NCI-H82 treated with DMSO at 0.1 percent for 48 hours (cell line): Measurements from ENCODE around the gene TMEM181.
"Not testable (repeated sequence)": the region's sequence is repeated elsewhere in the genome, so short reads cannot be mapped to it uniquely, and the experiment has no call there.

Source experiments
- DNase-seq: peaks from one replicate; lab custom pipeline; 2025; ENCODE audit not compliant: unreplicated experiment; lab: John Stamatoyannopoulos, UW

The TMEM181 gene

DNA sequence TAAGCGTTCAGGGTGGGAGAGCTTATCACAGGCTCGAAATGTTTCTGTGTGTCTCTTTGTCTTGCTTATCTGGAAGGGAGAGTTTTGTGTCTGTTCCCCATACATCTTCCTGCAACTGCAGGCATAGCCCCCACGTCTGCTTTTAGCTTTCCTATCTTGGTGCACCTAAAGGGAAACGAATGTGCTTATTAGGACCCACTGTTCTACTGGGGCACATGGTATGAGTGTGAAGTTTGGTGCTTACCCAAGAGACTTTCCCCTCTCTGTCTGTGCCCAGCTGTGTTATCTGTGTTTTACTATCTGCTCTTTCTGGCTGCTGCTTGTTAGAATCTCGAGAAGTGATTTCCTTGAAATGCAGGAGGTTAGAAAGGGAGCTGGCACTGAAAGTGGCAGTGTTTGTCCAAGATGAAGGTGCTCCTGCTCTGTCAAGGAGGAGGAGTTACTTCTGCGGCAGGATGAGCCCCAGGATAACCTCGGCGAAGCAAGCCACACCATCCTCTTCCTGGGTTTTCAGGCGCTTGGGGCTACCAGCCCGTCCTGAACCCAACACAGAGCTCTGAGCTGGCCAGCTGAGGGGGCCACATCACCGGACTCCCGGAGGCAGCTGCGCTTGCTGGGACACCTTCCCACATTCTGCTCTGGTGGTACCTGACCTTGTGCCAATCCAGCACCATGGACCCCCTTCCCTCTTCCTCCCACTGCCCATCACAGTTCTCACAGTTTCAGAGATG is 61.2 kb downstream of the TMEM181 start:
- DNase-seq = no peak

DNA sequence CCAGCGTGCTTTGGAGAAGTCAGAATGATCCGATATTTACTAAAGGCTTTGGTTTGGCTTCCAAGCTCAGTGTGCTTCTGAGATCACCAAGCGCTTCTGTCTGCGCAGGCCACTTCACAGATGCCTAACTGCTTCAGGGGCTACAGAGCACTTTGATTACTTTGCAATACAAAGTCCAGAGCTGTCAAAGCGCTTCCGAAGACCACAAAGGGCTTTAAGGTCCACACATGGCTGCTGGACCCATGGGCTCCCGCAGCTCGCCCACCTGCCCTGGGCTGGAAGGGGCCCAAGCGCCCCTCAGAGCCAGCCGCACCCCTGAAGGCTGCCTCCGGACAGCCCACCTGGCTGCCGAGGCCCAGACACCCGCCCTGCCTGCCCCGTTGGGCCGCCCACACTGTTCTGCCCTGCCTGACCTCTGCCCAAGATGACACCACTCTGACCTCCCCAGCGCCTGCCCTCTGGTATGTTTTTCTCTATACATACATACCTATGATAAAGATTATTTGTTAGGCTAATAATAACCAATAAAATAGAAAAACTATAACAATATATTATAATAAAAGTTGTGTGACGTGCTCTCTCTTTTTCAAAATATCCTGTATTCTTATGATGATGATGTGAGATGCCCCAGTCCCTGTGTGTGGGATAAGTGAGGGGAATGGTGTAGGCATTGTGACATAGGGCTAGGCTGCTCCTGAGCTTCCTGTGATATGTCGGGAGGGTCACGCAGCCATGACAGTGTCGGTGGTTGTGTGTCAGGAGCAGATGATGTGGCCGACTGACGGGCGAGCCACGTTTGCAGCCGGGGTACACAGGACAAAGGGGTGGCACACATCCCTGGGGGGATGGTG is 62.0 kb downstream of the TMEM181 start:
- DNase-seq = no peak

DNA sequence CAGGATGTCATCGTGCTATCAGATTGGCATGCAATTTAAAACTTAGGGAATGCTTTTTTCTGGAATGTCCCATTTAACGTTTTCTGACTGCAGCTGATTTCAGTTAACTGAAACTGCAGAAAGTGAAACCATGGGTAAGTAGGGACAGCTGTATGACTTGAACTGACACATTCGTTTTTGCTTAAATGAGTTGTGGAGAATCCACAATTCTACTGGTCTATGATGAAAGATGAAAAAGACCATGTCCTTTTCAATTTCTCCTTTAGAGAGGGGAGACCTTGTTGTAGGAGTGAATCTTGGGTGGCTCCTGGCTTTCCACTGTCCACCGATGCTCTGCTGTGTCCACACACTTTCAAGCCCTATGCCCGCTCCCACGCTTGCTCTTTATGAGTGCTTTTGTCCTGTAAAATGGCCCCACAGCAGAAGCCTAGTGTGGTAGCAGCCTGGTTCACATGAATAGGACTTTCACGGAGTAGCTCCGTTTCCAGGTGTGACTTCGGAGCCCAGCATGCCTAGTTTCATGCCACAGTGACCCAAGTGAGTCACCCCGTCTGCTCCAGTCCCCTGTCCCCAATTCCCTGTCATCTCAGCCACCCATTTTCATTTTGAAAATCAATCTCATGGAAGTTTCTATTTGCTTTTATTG is 62.8 kb downstream of the TMEM181 start:
- no peak for DNase-seq

DNA sequence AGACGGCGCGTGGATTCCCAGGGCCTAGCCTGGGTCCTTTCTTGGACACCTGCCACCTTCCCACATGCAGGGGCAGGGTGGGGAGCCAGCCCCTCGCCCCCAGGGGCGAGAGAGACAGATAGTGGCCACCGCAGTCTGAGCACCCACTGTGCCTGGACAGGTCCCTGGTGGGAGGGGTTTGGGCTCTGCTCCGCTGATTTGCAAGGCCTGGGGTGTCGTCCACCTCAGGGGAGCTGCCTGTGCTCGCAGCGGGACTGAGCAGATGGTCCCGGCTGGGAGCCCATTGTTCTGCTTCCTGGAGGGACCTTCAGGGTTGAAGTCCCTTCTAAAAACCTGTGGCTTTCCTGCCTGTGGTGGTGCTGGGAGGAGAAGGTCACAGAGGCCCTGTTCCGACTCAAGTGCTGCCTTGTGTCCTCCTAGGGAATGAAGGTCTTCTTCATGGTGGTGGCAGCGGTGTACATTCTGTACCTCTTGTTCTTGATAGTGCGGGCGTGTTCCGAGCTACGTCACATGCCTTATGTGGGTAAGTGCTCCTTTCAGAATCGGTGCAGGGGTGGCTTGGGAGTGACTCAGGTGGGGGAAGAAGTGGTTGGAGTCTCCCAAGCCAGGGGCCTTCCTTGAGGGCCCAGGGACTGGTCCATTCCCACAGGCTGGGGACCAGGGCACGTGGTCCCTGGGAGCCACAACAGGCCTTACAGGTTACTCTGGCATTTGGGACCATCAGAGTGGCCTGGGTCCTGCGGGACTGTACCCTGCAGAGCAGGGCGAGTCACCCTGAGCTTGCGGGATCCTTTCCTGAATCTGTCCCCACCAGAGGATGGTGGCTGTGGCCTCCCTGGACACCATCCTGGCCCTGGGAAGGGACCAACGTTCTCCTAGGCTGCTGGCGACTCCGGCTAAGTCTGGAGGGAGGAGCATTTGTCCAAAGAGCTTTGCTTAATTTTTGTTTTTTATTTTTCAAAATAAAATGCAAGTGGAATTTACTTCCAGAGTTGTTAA is 65.1 kb downstream of the TMEM181 start:
- DNase-seq = no peak

DNA sequence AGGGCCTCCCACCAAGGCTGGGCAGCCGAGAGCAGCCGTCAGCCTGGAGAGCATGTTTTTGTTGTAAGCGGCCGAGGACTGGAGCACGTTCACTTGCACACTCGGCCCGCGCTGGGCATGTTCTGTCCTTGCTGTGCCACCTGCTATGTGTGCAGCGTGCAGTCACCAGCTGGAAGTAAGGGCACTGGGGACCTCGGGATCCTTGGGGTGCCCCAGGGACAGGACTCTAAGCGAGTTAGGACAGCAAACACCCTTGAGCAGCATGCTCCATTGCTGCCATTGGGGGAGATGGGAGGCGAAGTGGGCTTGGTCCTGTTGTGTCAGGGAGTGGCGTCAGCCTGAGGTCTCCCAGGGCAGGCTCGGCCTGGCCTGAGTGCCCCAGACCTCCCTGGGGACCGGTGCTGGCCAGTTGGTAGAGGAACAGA is 66.0 kb downstream of the TMEM181 start:
- DNase-seq = no peak

DNA sequence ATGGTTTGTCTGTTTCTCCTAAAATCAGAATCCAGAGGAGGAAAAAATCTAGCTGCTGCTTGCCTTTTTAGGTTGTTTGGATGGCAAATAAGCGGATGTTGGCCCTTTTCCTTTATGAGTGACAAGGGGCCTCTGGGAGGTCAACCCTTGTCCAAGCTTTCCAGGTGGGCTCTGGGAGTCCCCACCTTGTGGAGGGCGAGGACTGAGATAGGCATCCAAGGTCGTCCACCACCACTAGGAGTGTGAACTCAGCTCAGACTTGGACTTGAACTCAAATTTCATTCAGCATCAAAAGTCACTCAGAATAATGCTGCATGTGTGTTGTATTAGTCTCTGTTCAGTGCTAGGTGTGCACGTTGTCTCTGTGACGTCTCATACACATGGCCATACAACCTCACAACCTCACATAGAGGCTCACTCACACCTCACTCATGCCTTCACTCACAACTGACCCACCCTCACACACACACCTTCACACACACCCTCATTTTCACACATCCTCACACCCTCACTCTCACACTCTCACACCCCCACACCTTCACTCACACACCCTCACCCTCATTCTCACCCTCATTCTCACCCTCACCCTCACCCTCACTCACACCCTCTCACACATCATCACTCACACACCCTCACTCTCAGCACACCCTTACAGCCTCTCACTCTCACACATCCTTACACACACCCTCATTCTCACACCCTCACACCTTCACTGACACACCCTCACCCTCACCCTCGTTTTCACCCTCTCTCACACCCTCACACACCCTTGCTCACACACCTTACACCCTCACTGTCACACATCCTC is 66.7 kb downstream of the TMEM181 start:
- DNase-seq = no peak

DNA sequence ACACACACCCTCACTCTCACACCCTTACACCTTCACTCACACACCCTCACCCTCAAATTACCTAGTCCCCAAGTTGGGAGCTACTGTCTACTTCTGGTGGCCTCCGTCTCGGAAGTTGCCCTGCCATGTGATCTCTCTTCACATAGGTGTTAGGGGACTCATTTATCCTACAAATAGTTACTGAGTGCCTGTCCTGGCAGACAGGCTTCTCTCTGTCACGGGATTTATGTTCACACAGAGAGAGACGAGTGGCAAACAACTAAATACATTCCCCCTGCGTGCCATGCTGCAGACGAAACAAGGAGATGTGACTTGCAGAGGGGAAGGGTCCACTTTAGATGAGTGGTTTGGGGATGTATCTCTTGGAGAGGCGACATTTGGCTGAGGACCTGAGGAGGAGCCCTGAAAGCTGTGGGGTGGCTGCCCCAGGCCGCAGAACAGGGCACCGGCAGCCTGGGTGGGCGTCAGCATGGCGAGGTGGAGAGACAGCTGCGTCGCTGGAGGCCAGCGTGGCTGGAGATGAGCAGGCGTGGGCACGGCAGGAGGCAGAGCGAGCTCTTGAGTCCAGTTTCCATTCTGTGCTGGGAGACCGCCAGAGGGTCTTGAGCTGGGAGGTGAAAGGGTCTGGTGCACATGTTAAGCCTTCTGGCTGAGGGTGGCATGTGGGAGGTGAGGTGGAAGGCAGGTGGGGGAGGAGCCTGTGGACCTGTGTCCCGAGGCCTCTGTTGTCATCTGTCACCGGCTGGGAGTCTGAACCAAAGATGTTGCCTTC is 67.5 kb downstream of the TMEM181 start:
- no peak for DNase-seq

DNA sequence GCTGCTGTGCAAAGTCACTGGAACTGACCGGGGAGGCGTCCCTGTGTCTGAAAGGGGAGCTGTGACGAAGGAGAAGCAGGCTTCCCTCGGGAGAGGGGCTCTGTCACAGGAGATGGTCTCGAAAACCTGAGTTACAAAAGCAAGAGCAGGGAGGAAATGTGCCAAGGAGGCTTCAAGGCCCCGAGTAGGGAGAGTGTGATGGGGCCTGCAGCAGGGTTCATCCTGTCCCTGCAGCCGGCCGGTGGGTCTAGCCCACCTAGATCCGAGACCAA is 68.0 kb downstream of the TMEM181 start:
- DNase-seq = no peak

DNA sequence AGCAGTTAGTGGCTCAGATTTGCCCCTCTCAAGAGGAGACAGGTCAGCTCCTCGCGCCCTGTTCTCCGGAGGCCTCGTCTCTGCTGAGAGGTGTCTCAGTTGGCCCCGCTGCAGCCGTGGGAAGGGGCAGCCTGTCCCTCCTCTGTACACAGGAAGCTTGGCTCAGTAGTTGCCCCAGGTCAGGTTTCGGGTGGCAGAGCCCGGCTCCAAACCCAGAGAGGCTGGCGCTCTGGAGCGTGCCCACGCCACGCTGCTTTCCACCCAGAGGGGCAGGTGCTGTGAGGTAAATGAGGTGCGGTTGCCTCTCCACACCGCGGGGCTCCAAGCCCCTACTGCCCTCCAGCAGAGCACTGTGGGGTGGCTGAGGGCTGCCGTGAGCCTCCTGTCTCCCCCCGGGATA is 68.7 kb downstream of the TMEM181 start:
- DNase-seq = no peak

DNA sequence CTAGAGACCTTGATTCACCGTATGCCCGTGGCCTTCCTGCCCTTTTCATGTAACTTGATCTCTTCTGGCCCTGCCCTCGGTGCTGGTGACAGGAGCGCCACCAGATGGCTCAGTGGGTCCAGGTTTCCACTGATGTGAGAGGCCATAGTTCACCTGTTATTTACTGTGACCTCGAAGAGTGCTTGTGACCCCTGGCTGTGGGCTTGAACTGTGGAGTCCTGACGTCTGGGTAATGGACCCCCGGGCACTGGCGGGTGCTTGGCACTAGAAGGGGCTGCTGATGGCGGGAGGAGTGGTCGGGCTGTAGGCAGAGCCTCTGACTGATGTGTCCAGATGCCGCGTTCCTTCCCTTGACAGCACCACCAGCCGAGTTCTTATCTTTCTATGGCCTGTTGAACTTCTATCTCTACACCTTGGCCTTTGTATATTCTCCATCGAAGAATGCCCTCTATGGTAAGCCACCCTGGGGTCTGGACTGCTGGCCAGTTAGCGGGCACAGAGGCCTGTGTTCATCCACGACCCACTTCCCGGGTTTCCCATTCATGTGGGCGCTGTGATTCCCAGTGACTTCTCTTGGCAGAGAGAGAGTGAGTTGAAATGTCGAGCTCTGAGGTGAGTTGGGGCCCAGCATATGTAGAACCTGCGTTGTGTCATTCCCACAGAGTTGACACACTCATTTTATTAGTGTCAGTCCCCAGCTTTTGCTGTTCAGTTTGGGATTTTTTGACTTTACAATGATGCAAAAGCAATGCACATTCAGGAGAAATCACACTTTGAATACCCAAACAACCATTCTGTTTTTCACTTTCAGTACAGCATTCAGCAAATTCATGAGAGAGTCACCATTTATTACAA is 69.7 kb downstream of the TMEM181 start:
- DNase-seq = no peak

DNA sequence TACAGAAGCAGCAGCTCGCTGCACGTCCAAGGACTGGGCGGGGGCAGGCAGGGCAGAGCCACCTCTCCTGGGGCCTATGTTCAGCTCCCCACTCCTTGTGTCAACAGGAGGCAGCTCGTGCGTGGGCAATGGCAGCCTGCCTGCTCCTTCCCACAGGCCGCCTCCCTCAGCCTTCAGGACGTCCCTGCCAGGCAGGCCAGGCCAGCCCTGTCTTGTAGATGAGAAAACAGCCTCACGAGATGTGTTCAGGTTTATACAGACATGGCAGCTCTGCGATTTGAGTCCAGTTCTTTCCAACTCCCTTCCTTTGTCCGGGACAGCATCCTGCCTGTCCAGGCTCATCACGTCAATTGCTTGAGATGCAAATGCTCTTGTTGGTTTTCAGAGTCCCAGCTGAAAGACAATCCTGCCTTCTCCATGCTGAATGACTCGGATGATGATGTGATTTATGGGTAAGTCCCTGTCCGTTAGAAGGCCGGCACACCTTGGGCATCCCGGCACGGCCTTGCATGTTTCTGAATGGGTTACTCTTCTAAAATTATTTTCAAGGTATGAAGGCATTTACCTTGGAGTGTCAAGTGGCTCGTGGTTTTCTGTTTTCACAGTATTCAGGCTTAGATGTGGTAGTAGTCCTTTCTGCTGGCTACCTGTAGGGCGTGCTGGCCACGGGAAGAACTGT is 71.2 kb downstream of the TMEM181 start:
- DNase-seq = no peak

DNA sequence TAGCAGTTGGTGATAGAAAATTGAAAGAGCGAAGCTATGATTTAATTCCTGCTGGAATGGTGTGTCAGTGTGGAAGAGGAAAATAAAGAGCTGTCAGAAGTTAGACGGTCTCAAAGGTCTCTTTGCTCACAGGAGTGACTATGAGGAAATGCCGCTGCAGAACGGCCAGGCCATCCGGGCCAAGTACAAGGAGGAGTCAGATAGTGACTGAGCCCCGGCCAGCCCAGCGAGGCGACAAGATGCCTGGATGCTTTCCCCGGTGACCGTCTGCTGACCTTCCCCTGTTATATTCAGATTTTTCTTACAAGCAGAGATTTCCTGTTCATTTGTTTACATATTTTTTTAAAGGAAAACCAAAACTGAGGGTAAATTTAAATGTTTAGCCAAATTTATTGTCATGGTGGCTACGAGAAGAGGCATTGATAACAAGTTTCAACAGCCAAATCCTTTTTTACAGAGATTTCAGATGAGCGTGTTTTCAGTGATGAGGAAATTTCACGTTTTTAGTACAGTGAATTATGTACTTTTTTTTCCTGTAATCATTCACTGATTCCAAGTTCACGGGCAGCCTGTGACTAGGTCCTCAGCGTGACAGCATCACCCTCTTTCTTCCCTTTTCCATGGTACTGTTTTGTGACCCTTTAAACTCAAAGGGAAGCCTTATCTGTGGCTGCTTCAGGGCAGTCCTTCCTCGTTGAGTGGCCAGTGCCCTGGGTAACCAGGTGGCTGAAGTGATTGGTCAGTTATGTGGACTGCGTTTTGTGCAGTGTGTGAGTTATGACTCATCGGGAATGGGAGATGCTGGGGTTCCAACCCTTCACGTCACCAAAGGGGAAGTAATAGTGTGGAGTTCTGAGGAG is 72.0 kb downstream of the TMEM181 start:
- DNase-seq = no peak

DNA sequence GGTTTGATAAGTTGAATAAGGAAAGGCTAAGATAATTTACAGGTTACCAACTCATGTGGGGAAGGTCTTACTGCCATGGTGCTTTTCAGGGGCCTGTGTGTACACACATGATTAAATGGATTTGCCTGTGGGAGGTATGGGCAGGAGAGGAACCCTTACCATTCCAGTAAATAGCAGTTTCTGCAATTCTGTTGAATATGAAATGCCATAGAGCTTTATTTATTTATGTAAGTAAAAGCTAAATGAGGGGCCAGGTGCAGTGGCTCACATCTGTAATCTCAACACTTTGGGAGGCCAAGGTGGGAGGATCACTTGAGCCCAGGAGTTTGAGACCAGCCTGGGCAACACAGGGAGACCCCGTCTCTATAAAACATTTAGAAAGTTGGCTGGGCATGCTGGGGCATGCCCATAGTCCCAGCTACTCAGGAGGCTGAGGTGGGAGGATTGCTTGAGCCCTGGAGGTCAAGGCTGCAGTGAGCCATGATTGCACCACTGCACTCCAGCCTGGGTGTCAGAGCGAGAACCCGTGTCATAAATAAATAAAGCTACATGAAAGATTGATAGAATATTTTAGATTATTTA is 72.7 kb downstream of the TMEM181 start:
- not testable (repeated sequence) for DNase-seq

DNA sequence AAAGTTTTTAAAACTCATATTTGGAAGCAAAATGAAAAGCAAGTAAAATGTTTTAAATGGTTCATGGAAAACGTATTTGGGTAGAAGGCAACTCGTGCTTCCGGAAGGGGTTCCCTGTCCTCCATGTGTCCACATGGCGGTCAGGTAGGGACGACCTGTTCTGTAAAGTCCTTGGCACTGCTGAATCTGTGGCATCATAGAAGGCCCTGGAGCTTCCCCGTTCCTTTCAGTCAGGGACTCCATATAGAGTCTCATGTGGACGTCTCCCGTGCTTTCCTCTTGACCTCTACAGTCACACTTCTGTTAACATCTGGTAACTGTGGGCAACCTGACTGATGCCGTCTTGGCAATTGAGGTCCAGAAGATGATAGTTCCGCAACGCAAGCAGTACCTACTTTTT is 73.2 kb downstream of the TMEM181 start:
- DNase-seq = no peak

DNA sequence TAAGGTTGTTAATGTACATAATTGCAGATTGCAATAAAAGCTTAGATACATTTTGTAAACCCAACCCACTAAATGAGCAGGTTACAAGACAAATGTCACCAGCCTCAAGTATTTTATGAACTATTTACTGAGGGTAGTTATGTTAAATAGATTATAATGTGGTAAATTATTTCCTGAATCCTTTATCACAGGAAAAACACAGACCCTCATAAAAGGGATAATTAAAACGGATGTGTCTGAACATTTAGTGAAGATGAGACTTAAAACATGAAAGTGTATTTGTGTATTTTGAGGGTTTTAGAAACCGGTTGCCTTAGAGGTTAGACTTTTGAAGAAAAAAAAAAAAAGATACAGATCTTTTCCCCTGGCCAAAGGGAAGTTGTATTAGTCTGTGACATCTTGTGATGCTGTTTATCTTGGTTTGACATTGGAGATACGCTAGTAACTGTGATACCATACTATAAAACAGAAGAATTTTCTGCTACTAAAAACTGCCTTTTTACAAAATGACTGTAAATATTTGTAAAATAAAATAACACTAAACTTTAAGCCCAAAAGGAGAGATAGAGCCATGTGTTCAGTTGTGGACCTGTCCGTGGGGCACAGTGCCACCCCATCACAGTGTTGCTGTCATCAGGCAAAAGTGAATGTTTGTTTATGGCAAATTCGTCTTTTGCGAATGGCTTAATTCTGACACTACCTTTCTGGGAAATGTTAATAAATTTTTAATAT is 75.0 kb downstream of the TMEM181 start:
- no peak for DNase-seq
